Dermis blood vessel endothelial cell (primary cell): ENCODE results near the gene TMEM43. TPM values are rescaled to one million over a fixed set of nuclear protein-coding genes. Genes with fewer than 3 reads are reported as not detected.

Experiments used
- DNase-seq: peaks from one replicate; pipeline ENCODE4 v3.0.0; 2010
- total RNA-seq: library from RNA; depleted of rRNA; stranded (reverse); fragments of >200 nt; gene quantifications from 2 replicates; pipeline ENCODE4 v1.2.3, GENCODE V29; 2014

TMEM43 gene
- total RNA-seq, 1 donor from 2014 or later = 113 TPM

DNA sequence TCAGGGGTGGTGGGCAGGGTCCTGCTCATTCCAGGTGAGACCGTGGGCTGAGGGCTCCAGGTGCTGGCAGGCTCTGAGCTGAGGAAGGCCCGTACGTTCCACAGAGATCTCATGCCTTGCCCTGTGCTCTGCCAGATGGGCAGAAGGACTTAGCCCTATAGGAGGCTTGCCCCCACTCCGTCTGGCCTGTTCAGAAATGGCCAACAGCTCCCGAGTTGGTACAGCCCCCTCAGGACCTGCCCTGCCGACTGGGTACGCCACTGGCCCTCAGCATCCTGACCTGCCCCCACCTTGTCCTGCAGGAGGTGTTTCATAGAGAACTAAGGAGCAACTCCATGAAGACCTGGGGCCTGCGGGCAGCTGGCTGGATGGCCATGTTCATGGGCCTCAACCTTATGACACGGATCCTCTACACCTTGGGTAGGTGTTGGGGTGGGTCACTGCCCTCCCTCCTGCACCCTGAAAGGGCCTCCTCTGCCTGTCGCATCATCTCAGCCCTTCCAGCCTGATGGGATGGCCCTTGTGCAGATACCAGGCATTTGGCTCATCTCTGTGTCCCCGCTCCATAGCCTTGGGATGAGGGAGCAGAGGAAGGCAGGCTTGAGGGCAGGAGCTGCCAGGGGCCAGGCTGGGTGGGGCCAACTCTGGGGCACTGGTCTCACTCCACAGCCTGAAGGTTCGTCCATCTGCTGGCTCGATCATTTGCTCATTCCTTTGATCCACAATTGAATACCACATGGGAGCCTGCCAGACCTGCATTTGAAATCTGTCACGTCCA lies 14.2 kb downstream of the TMEM43 start:
- no peak for DNase-seq

DNA sequence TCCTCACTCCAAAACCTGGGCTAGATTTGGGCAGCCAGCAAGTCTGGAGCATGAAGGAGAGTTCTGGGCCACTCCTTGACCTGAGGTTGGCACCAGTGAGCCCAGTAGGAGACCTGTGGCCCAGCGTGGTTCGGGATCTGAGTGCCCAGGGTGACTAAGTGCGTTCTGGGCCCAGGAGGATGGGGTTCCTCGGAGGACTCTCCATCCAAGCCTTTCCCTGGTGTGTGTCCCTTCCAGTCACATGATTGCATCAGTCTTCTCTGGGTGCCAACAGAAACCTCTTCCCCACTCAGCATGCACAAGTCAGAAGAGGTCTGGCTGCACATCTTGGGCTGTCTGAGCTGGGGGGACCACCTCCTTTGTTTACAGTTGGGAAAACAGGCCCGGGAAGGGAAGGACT lies 14.9 kb downstream of the TMEM43 start:
- DNase-seq = no peak

DNA sequence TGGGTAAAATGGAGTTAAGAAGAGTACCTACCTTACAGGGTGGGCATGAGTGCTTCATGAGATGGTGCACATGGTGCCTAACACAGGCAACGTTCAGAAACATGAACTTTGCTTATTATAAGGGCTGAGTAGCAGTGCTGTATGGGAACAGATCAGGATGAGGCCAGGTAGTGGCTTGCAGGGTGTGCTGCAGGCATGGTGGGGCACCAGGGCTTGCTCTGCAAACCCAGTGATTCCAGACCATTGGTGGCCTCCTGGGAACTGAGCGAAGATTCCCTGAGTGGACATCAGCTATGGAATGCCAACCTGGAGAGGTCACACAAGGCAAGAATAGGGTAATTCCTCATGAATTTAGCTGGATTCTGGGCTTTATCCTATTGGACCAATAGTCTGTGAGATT lies 15.8 kb downstream of the TMEM43 start:
- DNase-seq = no peak

DNA sequence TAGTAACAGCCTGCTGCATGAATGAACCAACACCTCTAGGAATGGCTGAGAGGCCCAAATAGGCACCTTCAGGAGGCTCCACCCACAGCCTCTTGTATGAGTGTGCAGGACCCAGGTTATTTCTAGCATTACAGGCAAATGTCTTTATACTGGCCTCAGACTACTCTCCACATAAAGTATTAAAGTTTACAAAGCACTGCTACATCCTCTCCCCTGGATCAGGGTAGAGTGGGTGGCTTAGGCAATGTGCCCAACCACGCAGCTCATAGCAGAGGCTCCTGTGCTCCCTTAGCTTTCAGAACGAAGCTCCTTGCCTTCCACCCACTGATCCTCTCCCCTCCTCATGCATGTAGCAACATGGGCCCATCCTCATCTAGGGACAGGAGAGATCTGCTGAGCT lies 16.3 kb downstream of the TMEM43 start:
- DNase-seq = no peak

DNA sequence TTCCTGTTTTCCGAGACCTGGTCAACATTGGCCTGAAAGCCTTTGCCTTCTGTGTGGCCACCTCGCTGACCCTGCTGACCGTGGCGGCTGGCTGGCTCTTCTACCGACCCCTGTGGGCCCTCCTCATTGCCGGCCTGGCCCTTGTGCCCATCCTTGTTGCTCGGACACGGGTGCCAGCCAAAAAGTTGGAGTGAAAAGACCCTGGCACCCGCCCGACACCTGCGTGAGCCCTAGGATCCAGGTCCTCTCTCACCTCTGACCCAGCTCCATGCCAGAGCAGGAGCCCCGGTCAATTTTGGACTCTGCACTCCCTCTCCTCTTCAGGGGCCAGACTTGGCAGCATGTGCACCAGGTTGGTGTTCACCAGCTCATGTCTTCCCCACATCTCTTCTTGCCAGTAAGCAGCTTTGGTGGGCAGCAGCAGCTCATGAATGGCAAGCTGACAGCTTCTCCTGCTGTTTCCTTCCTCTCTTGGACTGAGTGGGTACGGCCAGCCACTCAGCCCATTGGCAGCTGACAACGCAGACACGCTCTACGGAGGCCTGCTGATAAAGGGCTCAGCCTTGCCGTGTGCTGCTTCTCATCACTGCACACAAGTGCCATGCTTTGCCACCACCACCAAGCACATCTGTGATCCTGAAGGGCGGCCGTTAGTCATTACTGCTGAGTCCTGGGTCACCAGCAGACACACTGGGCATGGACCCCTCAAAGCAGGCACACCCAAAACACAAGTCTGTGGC lies 16.9 kb downstream of the TMEM43 start:
- peak; percentile 44 for DNase-seq

DNA sequence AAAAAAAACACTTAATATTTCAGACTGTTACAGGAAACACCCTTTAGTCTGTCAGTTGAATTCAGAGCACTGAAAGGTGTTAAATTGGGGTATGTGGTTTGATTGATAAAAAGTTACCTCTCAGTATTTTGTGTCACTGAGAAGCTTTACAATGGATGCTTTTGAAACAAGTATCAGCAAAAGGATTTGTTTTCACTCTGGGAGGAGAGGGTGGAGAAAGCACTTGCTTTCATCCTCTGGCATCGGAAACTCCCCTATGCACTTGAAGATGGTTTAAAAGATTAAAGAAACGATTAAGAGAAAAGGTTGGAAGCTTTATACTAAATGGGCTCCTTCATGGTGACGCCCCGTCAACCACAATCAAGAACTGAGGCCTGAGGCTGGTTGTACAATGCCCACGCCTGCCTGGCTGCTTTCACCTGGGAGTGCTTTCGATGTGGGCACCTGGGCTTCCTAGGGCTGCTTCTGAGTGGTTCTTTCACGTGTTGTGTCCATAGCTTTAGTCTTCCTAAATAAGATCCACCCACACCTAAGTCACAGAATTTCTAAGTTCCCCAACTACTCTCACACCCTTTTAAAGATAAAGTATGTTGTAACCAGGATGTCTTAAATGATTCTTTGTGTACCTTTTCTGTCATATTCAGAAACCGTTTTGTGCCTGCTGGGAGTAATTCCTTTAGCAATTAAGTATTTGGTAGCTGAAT lies 17.9 kb downstream of the TMEM43 start:
- no peak for DNase-seq

DNA sequence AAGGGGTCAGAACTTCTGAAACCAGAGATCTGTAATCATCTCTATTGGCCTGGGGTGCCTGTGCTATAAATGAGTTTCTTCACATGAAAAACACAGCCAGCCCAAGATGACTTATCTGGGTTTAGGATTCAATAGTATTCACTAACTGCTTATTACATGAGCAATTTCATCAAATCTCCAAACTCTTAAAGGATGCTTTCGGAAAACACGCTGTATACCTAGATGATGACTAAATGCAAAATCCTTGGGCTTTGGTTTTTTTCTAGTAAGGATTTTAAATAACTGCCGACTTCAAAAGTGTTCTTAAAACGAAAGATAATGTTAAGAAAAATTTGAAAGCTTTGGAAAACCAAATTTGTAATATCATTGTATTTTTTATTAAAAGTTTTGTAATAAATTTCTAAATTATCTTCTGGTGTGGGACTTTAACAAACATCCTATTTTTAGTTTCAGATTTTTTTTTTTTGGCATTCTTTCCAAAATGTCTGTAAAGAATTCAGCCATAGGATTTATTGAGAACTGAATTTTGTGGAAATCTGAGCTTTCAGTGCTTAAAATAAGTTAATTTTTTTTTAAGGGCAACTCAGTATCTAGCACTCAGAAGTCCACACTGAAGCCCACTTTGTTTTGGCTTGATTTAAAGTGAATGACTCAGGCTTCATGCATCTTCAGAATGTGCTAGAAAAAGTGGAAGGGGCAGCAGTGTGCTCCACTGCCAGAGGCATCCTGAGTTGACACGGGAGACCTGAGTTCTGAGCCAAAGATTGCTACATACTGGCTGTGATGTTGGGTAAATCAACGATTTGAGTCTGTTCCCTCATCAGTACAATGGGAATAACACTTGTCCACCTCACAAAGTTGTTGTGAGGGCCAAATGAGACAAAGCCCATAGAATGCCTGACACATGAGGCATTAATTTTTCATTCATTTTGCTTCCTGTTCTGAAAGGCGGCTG lies 18.7 kb downstream of the TMEM43 start:
- DNase-seq = peak; percentile 93

DNA sequence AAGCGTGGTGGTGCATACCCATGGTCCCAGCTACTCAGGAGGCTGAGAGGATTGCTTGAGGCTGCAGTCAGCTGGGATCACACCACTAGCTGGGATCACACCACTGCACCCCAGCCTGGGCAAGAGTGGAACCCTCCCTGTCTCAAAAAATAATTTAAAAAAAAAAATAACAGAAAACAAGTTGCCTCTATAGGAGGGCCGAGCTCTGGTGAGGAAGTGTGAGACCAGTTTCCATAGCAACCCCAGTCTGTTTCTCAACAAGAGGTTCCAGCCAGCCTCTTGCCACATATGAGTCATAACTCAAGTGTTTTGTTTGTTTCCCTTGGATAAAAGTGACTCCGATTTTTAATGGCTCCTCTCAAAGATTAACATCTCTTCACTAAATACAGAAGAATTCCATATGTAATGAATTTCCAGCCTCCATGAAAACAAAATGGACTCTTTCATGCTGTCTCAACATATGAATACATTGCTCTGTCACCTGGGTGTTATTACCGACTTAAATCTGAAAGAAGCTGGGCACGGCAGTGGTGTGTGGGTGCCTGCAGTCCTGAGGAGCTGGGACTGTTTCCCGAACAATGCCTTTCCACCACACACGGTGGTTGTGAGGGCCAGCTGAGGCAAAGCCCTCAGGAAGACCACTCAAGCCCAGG lies 19.7 kb downstream of the TMEM43 start:
- DNase-seq = peak; percentile 99

DNA sequence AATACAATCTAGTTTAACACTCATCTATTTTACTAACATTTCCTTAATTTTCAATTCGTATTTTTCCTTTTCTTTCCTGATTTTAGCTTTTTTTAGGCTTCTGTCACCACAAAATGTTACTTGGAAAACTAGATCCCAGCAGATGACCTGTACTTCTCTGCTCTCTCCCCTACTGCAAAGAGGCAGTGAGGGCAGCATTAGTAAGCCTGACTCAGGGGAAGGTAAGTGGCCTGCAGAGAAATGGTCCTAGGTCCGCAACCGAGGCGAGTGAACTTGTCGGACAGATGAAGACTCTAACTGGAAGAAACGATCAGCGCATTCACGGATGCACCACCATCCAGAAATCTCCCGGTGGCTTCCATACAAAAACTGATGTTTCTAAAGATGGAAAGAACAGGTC lies 20.4 kb downstream of the TMEM43 start:
- DNase-seq = peak; percentile 59

DNA sequence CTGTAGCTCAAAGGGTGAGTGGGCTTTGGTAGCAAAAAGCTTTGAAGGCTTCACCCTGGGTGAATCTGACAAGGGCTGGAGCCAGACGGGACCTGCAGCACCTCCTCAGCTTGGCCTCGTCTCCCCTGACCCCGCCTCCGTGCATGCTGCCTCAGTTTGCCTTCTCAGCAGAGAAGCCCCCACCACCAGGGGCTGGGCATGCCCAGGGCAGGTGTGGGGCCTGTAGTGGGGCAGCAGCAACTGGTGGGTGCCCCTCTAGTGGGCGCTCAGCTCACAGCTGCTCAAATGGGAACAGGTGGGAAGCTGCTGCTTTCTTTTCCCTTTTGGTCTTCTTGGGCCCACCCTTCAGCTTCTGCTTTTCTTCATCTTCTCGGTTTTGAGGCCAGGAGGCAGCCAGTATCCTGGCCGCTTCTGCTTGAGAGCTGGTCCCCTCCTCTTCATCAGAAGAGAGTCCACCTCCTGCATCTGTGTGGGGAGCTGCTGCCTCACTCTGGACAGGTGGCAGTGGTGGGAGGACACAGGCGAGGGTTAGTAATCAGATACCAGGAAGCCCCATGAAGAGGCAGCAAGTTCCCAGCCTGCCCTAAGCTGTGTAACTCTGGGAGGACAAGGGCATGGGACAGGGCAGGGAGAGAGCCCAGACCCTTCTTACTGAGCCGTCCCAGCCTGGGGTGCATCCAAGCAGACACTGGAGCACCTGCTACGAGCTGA lies 21.0 kb downstream of the TMEM43 start:
- DNase-seq = no peak

DNA sequence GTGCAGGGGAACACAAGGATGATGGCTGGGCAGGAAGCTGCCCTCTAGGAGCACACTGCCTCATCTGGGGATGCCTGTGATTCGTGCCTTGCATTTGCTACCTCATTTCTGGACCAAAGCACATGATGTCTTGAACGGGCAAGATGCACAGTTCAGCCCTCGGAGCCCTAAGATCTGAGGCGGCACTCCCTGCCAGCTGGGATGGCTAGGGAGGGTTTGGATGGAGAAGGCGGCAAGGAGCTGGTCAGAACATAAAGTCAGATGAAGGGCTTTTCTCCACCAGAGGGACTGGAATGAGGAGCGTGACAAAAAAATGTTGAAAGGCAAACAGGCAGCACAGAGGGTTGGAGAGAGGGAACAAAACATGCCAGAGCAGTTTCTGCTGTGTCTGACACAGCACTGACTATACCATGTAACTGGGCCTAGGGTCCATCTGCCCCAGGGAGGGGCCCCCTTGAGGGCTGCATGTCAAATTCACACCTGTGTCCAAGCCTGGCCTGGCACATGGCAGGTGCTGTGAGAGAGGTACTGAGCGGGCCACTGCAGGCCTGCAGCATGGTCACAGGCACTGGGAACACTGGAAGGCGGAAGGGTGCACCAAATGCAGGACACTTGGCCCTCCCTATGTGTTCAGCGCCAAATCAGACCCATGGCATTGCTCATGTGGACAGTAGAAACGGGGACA lies 21.7 kb downstream of the TMEM43 start:
- DNase-seq = no peak

DNA sequence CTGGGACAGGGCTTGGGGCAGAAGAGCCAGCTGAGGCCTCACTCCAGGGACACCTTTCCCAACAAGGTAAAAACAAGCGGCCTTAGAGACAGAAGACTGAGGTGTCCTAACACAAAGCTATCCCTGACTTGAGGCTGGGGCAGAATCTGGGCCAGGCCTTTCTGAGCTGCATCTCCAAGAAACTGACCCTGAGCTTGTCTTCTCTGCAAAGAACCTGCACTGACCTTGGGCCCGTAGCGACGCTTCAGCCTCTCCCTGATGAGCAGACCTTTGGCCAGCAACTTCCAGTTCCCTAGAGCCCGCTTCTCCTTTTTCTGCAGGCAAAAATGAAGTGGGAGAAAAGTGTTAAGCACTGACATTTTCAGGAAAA lies 22.2 kb downstream of the TMEM43 start:
- no peak for DNase-seq

DNA sequence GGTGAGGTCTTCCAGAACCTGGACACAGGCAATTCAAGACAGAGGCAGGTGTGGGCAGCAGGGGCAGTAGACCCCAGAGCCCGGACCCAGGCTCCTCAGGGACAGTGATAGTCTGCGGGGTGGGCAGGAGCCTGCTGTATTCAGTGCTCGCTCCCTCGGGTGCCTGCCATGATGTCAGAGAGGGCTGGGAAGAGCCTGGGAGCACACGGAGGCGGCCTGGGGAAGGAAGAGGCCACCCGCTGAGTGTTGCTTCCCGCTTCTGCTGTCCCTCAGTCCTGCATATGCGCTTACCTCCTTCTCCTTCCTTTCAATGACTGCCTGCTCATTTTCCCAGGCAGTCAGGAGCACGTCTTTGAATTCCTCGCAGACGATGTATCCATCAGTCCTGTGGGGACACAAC lies 22.8 kb downstream of the TMEM43 start:
- DNase-seq = no peak

DNA sequence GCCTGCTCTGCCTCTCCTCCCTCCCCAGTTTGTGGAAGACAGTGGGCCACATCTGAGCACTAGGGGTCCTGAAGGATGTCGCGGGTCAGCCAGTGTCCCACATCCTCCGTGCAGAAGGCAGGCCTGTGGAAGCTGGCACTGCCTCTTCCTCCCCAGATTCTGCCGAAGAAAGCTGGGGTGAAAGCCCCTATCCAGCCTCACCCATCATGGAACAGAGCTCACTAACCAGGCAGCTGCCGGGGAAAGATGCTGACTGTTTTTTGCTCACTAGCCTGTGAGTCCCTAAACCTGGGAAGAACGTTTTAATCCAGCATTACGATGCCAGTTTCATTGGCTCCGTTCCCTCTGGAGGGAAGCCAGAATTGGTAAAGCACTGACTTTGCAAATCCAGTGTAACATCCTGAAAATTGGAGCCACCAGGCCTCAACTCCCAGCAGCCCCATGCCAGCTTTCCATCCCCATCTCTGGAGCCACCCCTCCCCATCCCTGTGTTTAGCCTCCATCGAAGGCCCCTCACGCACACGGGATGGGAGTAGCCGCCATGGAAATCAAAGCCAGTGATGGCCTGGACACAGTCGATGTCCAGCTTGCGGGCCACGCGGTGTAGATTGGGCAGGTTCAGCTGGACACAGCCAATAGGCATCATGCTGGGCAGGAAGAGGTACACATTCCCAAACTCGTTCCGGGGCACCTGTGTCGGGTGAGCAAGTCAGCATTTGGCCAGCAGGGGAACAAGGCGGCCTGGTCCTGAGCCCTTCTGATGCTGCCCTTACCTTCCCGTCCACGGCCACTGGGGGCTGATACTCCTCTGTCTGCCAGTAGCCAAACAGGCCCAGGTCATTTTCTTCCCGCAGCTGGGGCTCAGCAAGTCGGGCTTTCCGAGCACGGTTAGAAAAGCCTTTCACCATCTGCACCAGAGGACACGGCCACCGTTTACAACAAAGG lies 23.5 kb downstream of the TMEM43 start:
- peak; percentile 31 for DNase-seq

DNA sequence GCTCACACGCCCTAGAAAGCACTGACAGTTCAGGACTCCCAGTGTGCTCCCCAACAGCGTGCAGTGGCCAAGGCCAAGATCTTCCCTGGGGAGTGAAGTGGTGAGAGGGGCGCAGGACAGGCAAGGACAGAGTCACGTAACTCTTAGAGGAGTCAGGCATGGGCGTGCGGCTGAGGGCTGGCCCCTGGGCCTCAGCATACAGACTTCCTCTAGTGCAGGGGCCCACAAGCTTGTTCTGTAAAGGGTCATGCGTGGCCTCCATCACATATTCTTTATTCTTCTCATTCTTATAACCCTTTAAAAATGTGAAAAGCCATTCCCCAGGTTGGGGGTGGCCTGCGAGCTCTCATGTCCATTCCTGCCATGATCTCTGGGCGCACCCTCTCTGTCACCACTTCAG lies 25.2 kb downstream of the TMEM43 start:
- no peak for DNase-seq

DNA sequence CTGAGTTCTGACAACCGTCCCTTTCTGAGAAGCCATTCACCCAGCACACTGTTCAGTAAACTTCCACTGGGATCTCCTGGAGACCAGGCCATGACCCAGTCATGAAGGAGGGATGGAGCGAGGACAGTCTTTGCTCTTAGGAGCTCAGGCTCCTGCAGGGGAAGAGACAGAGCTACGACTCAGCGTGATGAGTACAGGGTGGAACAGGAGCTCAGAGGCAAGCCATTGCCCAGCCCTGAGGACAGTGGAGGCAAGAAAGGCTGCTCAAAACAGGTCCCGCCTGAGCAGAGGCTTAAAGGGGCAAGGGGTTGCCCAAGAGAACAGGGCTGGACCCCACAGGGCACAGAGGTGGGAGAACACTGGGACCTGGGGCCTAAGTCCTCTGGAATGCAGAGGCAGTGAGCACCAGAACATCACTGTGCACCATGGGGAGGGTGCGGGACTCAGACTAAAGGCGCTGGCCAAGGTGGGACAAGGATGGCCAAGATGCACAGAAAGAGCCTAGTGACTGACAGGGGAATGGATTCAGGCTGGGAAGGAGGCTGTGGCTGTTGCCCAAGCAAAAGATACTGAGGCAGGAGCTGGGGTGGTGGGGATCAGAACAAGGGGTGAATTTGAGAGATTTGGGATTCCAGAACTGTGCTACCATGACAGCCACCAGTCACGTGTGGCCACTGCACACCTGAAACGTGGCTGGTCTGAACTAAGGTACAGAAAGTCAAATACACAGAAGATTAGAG lies 25.8 kb downstream of the TMEM43 start:
- no peak for DNase-seq

DNA sequence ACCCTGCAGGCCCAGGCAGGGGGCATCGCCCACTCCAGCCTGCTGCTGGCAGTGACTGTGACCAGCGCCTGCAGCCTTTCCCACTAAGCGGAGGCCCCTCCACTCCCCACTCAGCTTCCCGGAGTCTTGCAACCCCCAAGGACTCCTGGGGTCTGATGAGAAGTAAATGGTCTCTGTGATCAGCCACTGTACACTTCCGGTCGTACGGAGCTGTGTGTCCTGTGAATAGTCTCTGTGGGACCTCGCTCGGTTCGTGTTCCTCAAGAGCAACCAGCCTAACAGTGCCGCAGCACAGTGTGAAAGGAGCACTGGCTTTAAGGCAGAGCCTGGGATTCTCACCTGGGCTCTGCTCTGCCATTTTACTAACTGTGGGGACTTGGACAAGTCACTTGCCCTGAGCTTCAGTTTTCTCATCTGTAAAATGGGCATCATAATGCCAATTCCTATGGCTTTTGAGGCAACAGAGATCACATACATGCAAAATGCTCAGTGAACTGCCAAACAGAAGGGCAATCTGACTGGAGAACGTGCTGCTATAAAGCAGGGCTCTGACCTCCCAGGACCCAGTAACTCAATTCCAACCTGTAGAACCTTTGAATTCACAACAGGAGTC lies 26.7 kb downstream of the TMEM43 start:
- no peak for DNase-seq

DNA sequence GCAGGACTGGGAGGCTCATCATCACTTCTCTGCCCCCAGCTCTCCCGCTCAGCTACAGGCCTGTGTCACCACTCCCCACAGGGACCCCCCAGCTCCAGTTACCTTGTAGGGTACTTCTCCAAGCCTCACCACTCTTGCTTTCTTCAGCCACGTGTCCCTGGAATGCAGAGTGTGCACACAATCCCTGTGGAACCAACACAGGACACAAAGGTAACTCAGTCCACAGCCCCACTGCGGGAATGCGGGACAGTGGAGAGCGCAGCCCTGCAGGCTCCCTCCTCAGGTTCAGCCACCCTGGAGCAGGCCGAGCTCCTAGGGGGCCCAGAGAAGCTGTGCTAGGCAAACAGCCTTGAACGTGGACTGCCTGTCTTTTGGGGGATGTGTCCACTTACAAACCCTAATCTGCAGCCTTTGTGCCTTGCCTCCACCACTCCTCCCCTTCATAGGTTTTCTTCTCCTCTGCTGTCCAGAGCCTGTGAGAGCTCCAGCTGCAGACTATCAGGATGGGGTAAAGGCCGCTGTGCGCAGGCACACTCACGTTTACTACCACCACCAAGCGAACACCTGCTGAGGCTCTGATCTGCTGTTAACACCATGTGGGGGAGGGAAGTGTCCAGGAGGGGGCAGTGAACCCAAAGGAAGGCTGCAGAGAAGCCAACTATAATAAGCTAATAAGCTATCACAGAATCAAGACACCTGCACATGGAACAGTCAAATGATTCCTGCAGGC lies 27.5 kb downstream of the TMEM43 start:
- peak; percentile 44 for DNase-seq
